H9 (cell line): ENCODE data around the gene LIF. TPM values are rescaled to one million over a fixed set of nuclear protein-coding genes. Genes with fewer than 3 reads are reported as not detected.

Experiments used
- DNase-seq: peaks from one replicate; pipeline ENCODE4 v3.0.0-alpha.2; 2017
- H2AFZ ChIP-seq: one replicate; pipeline ENCODE4 v1.6.1; 2013; ENCODE audit warnings: mild to moderate bottlenecking, low read length, control low read depth, moderate library complexity
- H2AK5ac ChIP-seq: 2 replicates; pipeline ENCODE4 v1.6.1; 2013; ENCODE audit warnings: low read length, control low read depth, mixed read lengths; ENCODE audit not compliant: insufficient read length
- H2BK120ac ChIP-seq: one replicate; pipeline ENCODE4 v1.6.1; 2013; ENCODE audit warnings: low read depth, mild to moderate bottlenecking, low read length, control low read depth, inconsistent platforms; ENCODE audit not compliant: poor library complexity, severe bottlenecking
- H2BK12ac ChIP-seq: 2 replicates; pipeline ENCODE4 v1.6.1; 2013; ENCODE audit warnings: low read length, control low read depth, mixed read lengths, low read depth; ENCODE audit not compliant: insufficient read length
- H2BK15ac ChIP-seq: 2 replicates; pipeline ENCODE4 v1.6.1; 2013; ENCODE audit warnings: low read depth, low read length, control low read depth
- H2BK20ac ChIP-seq: one replicate; pipeline ENCODE4 v1.6.1; 2013; ENCODE audit warnings: low read depth, mild to moderate bottlenecking, low read length, control low read depth, inconsistent platforms; ENCODE audit not compliant: poor library complexity, severe bottlenecking
- H2BK5ac ChIP-seq: 2 replicates; pipeline ENCODE4 v1.6.1; 2013; ENCODE audit warnings: low read length, control low read depth, mixed read lengths; ENCODE audit not compliant: insufficient read length
- H3K14ac ChIP-seq: 2 replicates; pipeline ENCODE4 v1.6.1; 2013; ENCODE audit warnings: low read length, control low read depth; ENCODE audit not compliant: insufficient read depth
- H3K18ac ChIP-seq: 2 replicates; pipeline ENCODE4 v1.6.1; 2013; ENCODE audit warnings: low read depth, mild to moderate bottlenecking, mixed read lengths, low read length, control low read depth; ENCODE audit not compliant: insufficient read length
- H3K23ac ChIP-seq: 2 replicates; pipeline ENCODE4 v1.6.1; 2013; ENCODE audit warnings: low read length, control low read depth, mixed read lengths, low read depth; ENCODE audit not compliant: insufficient read length
- H3K23me2 ChIP-seq: 2 replicates; pipeline ENCODE4 v1.6.1; 2013; ENCODE audit warnings: low read depth, mild to moderate bottlenecking, mixed read lengths, low read length, control low read depth; ENCODE audit not compliant: insufficient read length, poor library complexity, severe bottlenecking
- H3K27ac ChIP-seq: 2 replicates; pipeline ENCODE4 v1.5.1; 2013; ENCODE audit warnings: low read length, control low read depth, mixed read lengths, low read depth; ENCODE audit not compliant: insufficient read length
- H3K27me3 ChIP-seq: 2 replicates; pipeline ENCODE4 v1.6.1; 2013; ENCODE audit warnings: low read length, control low read depth, inconsistent platforms; ENCODE audit not compliant: insufficient read depth
- H3K4ac ChIP-seq: 2 replicates; pipeline ENCODE4 v1.6.1; 2013; ENCODE audit warnings: low read depth, mild to moderate bottlenecking, control low read depth, inconsistent platforms, low read length, moderate library complexity
- H3K4me1 ChIP-seq: 2 replicates; pipeline ENCODE4 v1.6.1; 2013; ENCODE audit warnings: low read length, control low read depth, inconsistent platforms; ENCODE audit not compliant: insufficient read depth
- H3K4me2 ChIP-seq: 2 replicates; pipeline ENCODE4 v1.6.1; 2013; ENCODE audit warnings: low read length, control low read depth, mixed read lengths; ENCODE audit not compliant: insufficient read length, insufficient read depth
- H3K56ac ChIP-seq: 2 replicates; pipeline ENCODE4 v1.6.1; 2013; ENCODE audit warnings: low read depth, mild to moderate bottlenecking, mixed read lengths, low read length, control low read depth; ENCODE audit not compliant: insufficient read length
- H3K79me1 ChIP-seq: 2 replicates; pipeline ENCODE4 v1.6.1; 2013; ENCODE audit warnings: low read depth, mild to moderate bottlenecking, moderate library complexity, low read length, control low read depth, inconsistent platforms; ENCODE audit not compliant: insufficient read depth, poor library complexity, severe bottlenecking
- H3K79me2 ChIP-seq: 2 replicates; pipeline ENCODE4 v1.6.1; 2013; ENCODE audit warnings: low read length, control low read depth, inconsistent platforms; ENCODE audit not compliant: insufficient read depth
- H3K9ac ChIP-seq: 2 replicates; pipeline ENCODE4 v1.6.1; 2013; ENCODE audit warnings: low read length, control low read depth, mixed read lengths; ENCODE audit not compliant: insufficient read length; ENCODE audit errors: extremely low read depth
- H3K9me3 ChIP-seq: one replicate; pipeline ENCODE4 v1.6.1; 2013; ENCODE audit warnings: low read depth, low read length, inconsistent platforms; ENCODE audit not compliant: control insufficient read depth
- H3T11ph ChIP-seq: one replicate; pipeline ENCODE4 v1.6.1; 2013; ENCODE audit warnings: mild to moderate bottlenecking, low read length, control low read depth, inconsistent platforms
- H4K20me1 ChIP-seq: one replicate; pipeline ENCODE4 v1.6.1; 2013; ENCODE audit not compliant: control insufficient read depth, insufficient read length, insufficient read depth
- H4K5ac ChIP-seq: 2 replicates; pipeline ENCODE4 v1.6.1; 2013; ENCODE audit warnings: low read depth, mild to moderate bottlenecking, mixed read lengths, low read length, control low read depth; ENCODE audit not compliant: insufficient read length
- H4K8ac ChIP-seq: replicated peaks from 2 replicates; pipeline ENCODE4 v1.6.1; 2013; ENCODE audit warnings: low read length, control low read depth, mixed read lengths, low read depth; ENCODE audit not compliant: insufficient read length
- H4K91ac ChIP-seq: 2 replicates; pipeline ENCODE4 v1.6.1; 2013; ENCODE audit warnings: low read depth, mild to moderate bottlenecking, moderate library complexity, mixed read lengths, low read length, control low read depth; ENCODE audit not compliant: insufficient read length
- H3K27ac Mint-ChIP-seq, 3 experiments: 2 replicates in 2 of 3; 3 replicates in 1 of 3; pipeline ENCODE4 v1.8.0; 2020 to 2021; ENCODE audit warnings: mixed read lengths in 3 of 3, mild to moderate bottlenecking in 1 of 3, moderate library complexity in 1 of 3
- H3K27me3 Mint-ChIP-seq: 2 replicates; pipeline ENCODE4 v1.8.0; 2021; ENCODE audit warnings: low read depth, mild to moderate bottlenecking, moderate library complexity, mixed read lengths
- H3K36me3 Mint-ChIP-seq, 3 experiments: 2 replicates in 2 of 3; 3 replicates in 1 of 3; pipeline ENCODE4 v1.8.0; 2020 to 2021; ENCODE audit warnings: low read depth in 3 of 3, mixed read lengths in 3 of 3; ENCODE audit not compliant: insufficient read depth in 1 of 3
- H3K4me1 Mint-ChIP-seq, 2 experiments: 2 replicates each; pipeline ENCODE4 v1.8.0; 2020; ENCODE audit warnings: mixed read lengths in 2 of 2
- H3K4me3 Mint-ChIP-seq, 2 experiments: 2 replicates in 1 of 2; 3 replicates in 1 of 2; pipeline ENCODE4 v1.8.0; 2020 to 2021; ENCODE audit warnings: mild to moderate bottlenecking in 2 of 2, mixed read lengths in 2 of 2, moderate library complexity in 1 of 2
- H3K9me3 Mint-ChIP-seq, 2 experiments: 2 replicates in 1 of 2; 3 replicates in 1 of 2; pipeline ENCODE4 v1.8.0; 2020; ENCODE audit warnings: mild to moderate bottlenecking in 2 of 2, mixed read lengths in 2 of 2, moderate library complexity in 1 of 2
- CTCF ChIP-seq: fragments of 200-600 bp; sonication (generic); conservative IDR thresholded peaks from 3 replicates; pipeline ENCODE4 v1.8.0; 2021; ENCODE audit warnings: antibody characterized with exemption, mild to moderate bottlenecking
- WGBS: extraction: QIAGEN DNeasy Blood & Tissue Kit; methylation state at CpG from one replicate; pipeline ENCODE4 v1.1.7; 2013; ENCODE audit warnings: missing lambda C conversion rate, low lambda C conversion rate, mixed read lengths; ENCODE audit not compliant: insufficient read length; ENCODE audit errors: extremely low coverage; 5-methylcytosine and 5-hydroxymethylcytosine counted together
- total RNA-seq: library from RNA; stranded (reverse); gene quantifications from 2 replicates; pipeline ENCODE4 v1.2.1, GENCODE V29; 2021

Gene LIF
- total RNA-seq, 1 experiment from 2014 or later = 6.1 TPM

GRCh38 chr22:30212996-30213441 lies 33.5 kb downstream of the LIF start:
- Histone ChIP-seq H3K4me2 (no peak overlapping the region), H3K79me1 (no peaks in the 10 kb centered on the region), H2BK20ac (no peak overlapping the region), H3T11ph (no peak overlapping the region), H3K4ac (no peak overlapping the region), H3K79me2 (no peaks in the 10 kb centered on the region), H4K20me1 (no peaks in the 10 kb centered on the region), H2BK120ac (no peak overlapping the region), H2AFZ (no peak overlapping the region), H4K5ac (no peak overlapping the region), H4K91ac (no peak overlapping the region), H2BK12ac (no peak overlapping the region), H3K56ac (no peak overlapping the region), H3K9me3 (no peaks in the 10 kb centered on the region), H4K8ac (no peak overlapping the region), H3K27ac (no peak overlapping the region), H2BK15ac (no peak overlapping the region), H3K23me2 (no peaks in the 10 kb centered on the region), H3K4me1 (peaks cover 6% of the 10 kb centered on the region; the same call in 1 of the 2 replicates), H3K9ac (no peak overlapping the region), H3K14ac (no peak overlapping the region; the same call in 1 of the 2 replicates), H2BK5ac (no peak overlapping the region), H2AK5ac (no peak overlapping the region), H3K27me3 (no peaks in the 10 kb centered on the region; the same call in 1 of the 2 replicates), H3K18ac (no peak overlapping the region), H3K23ac (no peak overlapping the region)
- no peak for DNase-seq
- no peaks in the 10 kb centered on the region for H3K36me3 Mint-ChIP-seq
- H3K27me3 Mint-ChIP-seq = peaks cover 16% of the 10 kb centered on the region
- H3K27ac Mint-ChIP-seq = peak overlapping the region in 2 of 3 experiments; percentile 5 to 13; a peak in 1 of 7 replicates
- WGBS = no CpG with 5 or more reads among the region's 8 CpGs
- no peaks in the 10 kb centered on the region; a peak in 1 of 5 replicates for H3K9me3 Mint-ChIP-seq
- no peak overlapping the region for H3K4me3 Mint-ChIP-seq
- H3K4me1 Mint-ChIP-seq = peaks cover 29 to 33% of the 10 kb centered on the region in 2 experiments
- no peak for TF ChIP-seq CTCF
